Left lobe of liver (tissue), 2 donors: Measurements from ENCODE around the gene WDFY2. TPM values are rescaled to one million over a fixed set of nuclear protein-coding genes. Genes with fewer than 3 reads are reported as not detected.

Experiments used
- ATAC-seq: fragments of 200-7000 bp; cut with Tn5 transposase; one replicate; pipeline ENCODE4 v1.9.1; 2020; ENCODE audit warnings: mild to moderate bottlenecking, moderate library complexity
- DNase-seq: peaks from one replicate; pipeline ENCODE4 v3.0.0-alpha.2; 2020; ENCODE audit warnings: low spot score
- total RNA-seq: library from RNA; stranded (reverse); gene quantifications from one replicate; pipeline ENCODE4 v1.2.1, GENCODE V29; 2021
- donor health status: DM: no; HTN: no; CAD: no; lungs with moderate emphysema.
- donor health status: DM: no; HTN: yes; CAD: no.

The WDFY2 gene
- total RNA-seq, 1 donor from 2014 or later = 6.2 TPM

GRCh38 chr13:51659276-51660127 is 75.2 kb downstream of the WDFY2 start:
- peak; percentile 53 for ATAC-seq

GRCh38 chr13:51660813-51661212 is 76.6 kb downstream of the WDFY2 start:
- ATAC-seq = no peak
- DNase-seq = no peak

More at GRCh38 chr13:51659276-51660127, 75.2 kb downstream of the WDFY2 start:
- no peak for DNase-seq

DNA sequence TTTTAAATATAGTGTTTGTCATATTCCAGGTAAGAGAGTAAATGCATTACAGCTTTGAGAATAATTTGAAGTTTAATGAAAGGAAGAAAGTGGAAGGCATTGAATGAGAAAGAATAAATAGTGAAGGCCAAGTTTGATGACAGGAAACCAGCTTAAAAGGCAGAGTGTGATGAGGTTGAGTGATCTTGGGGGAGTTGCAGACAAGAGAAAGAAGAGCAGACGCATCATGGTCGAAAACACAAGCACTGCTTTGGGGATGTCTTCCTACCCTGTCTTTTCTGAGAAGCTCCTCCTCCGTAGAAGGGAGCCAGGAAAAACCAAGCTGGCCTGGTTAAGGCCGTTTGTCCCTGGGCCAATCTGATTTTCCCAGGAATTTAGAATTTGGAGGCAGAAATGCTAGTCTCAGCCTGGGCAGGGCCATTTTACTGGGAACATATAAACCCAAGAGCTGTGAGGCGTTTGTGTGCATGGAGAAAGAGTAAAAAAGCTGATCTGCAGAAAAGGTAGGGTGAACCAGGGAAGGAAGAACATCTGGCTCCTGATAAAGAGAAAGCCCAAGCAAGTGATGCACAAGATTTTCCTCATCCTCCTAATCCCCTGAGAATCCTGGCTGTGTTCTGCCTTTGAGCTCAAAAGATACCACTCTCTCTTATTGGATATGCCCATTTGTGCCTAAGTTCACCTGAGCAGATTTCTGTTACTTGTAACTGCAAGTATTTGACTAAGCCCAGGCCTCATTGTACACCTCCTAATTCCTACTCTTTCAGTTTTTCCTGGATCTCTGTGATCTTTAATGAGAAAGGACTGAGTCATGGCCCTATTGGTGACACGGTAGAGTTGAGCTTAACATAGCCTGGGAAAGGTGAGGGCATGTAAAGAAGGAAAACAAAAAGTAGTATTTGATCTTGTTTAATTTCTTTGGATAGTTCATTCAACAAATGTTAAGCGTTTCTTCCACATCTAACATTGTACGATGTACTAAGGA is 80.0 kb downstream of the WDFY2 start:
- no peak for DNase-seq
- ATAC-seq = peak; percentile 6

DNA sequence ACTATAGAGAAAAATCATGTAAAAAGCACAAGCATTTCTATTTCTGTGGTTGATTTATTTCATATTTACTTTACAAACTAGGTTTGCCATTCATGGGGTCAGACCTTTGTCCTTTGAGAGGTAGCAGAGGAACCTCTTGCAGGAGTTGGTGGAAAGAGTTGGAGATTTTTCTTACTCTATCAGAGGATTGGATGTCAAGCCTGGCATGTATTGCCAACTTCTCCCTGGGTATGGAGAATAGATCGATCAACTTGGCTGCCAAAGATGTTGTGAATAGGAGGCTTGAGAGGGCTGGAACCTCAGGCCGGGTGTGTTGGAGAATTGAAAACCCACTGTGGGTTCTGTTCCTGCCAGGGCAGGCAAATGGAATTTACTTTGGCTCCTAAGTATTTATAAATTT is 81.2 kb downstream of the WDFY2 start:
- ATAC-seq (peak; percentile 67), DNase-seq (no peak)

DNA sequence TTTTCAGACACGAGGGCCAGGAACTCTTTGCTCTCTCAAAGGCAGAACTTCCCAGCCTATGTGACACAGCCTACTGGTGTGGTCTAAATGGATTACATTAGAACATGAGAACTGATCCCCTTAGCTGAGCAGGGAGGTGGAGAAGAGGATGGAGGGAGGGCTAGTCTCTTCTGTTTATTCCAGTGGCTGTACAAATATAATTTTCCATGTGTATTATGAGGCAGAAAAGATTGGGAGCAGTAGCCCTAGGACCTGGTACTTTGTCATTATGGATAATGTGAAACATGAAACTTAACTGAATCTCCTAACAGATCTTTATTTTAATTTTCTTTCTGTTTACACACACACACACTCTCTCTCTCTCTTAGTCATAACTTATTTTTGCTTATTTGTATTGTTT is 82.1 kb downstream of the WDFY2 start:
- ATAC-seq = no peak
- no peak for DNase-seq

GRCh38 chr13:51666839-51667238 is 82.6 kb downstream of the WDFY2 start:
- DNase-seq (no peak), ATAC-seq (no peak)

DNA sequence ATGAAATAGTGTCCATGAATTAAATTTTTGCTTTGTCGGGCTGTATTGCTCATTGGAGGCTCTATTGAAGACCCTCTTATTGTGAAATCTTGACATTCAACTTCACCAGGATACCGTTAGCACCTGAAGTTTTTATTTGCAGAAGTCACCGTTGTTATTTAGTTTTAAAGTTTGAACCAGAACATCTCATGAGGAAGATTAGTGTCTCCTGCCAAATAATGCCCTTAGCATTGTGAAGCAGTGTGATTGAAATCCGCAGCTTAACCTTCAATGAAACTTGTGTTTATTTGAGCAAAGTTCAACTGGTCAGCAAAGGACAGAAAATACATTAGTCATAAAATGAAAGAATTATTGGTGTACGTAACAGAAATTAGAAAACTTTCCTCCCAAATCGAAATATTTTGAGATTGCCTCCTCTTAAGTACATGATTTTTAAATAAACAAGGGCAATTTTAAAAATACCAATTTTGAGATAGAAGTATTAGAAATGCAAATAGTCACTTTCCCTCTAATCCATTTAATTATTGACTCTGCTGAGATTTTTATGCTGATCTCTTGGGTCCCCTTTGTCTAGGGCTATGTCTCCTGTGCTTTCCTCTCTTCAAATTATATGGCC is 84.4 kb downstream of the WDFY2 start:
- DNase-seq = no peak
- ATAC-seq = peak; percentile 80

DNA sequence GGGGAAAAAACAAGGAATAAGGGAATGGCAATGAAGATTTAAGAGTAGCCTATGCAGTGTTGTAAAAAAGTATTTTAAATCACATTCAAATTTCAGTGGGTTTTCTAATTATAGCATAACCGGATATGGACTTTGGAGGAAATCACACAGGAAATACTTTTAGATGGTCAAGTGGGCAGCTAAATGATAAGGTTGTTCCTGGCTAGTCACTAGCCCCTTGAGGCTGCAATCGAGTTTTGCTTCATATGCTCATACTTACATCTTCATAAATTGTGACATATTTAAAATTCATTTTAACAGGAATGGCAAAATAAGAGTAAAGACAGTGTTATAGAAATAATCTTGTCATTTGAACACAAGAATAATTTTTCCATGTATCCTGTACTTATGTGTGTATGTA is 88.9 kb downstream of the WDFY2 start:
- ATAC-seq = no peak
- DNase-seq = no peak

DNA sequence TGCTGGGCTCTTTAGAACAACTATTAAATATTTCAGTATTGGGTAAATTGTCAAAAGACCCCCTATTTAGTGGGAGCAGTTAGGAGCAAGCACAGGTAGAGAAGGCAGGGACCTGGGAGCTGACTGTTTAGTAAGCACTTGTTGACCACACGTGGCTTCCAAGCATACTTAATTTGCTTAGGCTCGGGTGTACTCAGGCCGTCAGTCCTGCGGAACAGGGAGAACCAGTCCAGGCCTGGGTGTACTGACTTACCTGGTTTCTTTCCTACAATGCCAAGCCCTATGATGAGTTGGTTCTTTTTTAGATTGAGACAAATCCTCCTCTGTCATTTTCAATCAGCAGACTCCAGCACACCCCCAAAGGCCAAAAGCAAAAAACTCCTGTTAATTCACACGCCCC is 90.0 kb downstream of the WDFY2 start:
- peak; percentile 45 for ATAC-seq
- DNase-seq = no peak

DNA sequence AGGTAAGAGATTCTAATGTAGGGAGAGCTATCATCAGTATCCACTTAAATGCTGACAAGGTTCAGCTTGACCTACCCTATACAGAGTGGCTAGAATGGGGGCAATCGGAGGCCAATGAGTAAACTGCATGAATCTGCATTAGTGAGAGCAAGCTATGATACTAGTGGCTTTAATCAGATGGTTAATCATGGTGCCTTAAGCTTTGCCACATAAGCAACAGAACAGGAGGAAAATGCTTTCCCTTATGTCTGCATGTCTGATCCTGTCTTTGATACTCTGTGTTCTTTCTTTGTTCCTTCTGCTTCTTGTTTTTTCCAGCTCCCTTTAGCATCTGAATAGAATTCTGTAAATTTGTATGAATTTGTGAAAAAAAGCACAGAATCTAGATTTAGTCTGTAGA is 91.1 kb downstream of the WDFY2 start:
- ATAC-seq (no peak), DNase-seq (no peak)

DNA sequence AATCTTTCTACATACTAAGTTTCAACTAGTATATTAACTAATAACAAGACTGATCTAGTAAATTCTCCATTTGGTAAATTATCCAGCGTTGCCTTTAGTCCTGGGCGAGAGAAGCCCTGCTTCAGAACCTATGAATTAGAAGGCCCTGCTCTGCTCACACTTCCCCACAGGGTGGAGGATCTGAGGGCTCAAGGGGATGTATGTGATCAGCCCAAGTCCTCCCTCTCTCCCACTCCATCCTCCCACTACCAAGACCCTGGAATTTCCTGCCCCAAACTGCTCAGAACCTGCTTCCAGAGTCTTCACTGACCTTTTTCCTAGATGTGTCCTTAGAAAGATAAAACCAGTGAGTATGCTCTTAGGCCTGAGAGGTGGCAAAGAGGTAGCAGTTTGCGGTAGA is 91.6 kb downstream of the WDFY2 start:
- no peak for ATAC-seq
- DNase-seq = no peak

GRCh38 chr13:51676739-51677138 is 92.5 kb downstream of the WDFY2 start:
- no peak for ATAC-seq
- no peak for DNase-seq

DNA sequence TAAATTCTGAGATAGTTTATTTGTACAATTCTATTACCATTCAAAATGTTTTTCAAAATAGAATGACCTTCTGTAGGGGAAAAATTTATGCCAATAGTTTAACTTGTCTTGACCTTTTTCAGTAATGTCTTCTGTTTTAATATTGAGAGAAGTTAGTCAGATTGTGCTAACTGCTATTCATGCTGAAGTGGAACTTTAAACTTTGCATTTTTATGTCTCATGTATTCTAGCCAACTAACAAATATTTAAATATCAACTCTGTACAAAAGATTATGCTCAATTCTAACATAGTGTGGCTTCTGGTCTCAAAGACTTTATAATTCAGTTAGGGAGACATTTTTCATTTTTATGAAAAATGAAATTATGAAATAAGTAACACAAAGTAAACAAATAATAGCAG is 94.2 kb downstream of the WDFY2 start:
- no peak for DNase-seq
- ATAC-seq = peak; percentile 59

GRCh38 chr13:51679616-51680015 is 95.4 kb downstream of the WDFY2 start:
- ATAC-seq (no peak), DNase-seq (no peak)

GRCh38 chr13:51681037-51681678 is 96.9 kb downstream of the WDFY2 start:
- ATAC-seq (no peak), DNase-seq (no peak)

GRCh38 chr13:51682686-51683085 is 98.4 kb downstream of the WDFY2 start:
- no peak for DNase-seq
- ATAC-seq = no peak

GRCh38 chr13:51683597-51683996 is 99.3 kb downstream of the WDFY2 start:
- no peak for DNase-seq

DNA sequence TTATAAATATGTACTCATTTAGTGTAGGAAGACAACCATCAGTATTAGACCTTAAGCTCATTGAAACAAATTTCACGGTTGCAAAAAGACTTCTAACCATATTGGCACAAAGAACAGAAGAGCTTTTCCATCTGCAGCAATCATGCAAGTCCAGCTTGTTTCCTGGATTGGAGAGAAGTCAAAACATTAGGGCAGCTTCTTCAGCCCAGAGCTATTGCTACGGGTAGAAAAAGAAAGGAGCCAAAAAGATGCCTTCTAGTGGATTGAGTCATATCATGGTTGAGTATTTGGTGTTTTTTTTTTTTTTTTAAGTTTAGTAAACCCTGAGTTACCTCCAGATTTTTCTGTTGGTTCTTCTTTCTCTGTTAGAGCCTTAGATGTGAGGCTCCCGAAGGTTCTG is 99.8 kb downstream of the WDFY2 start:
- no peak for ATAC-seq
- no peak for DNase-seq

More at GRCh38 chr13:51683597-51683996, 99.3 kb downstream of the WDFY2 start:
- no peak for ATAC-seq

- no peak for ATAC-seq
Measured at GRCh38 chr13:51687947-51688714, 103.9 kb downstream of the WDFY2 start.

More at GRCh38 chr13:51687947-51688714, 103.9 kb downstream of the WDFY2 start:
- DNase-seq = no peak
